H9 (cell line): Measurements from ENCODE around the gene LLGL2. TPM values are rescaled to one million over a fixed set of nuclear protein-coding genes. Genes with fewer than 3 reads are reported as not detected.

Experiments used
- DNase-seq: peaks from one replicate; pipeline ENCODE4 v3.0.0-alpha.2; 2017
- H2AFZ ChIP-seq: one replicate; pipeline ENCODE4 v1.6.1; 2013; ENCODE audit warnings: mild to moderate bottlenecking, low read length, control low read depth, moderate library complexity
- H2AK5ac ChIP-seq: 2 replicates; pipeline ENCODE4 v1.6.1; 2013; ENCODE audit warnings: low read length, control low read depth, mixed read lengths; ENCODE audit not compliant: insufficient read length
- H2BK120ac ChIP-seq: one replicate; pipeline ENCODE4 v1.6.1; 2013; ENCODE audit warnings: low read depth, mild to moderate bottlenecking, low read length, control low read depth, inconsistent platforms; ENCODE audit not compliant: poor library complexity, severe bottlenecking
- H2BK12ac ChIP-seq: 2 replicates; pipeline ENCODE4 v1.6.1; 2013; ENCODE audit warnings: low read length, control low read depth, mixed read lengths, low read depth; ENCODE audit not compliant: insufficient read length
- H2BK15ac ChIP-seq: 2 replicates; pipeline ENCODE4 v1.6.1; 2013; ENCODE audit warnings: low read depth, low read length, control low read depth
- H2BK20ac ChIP-seq: one replicate; pipeline ENCODE4 v1.6.1; 2013; ENCODE audit warnings: low read depth, mild to moderate bottlenecking, low read length, control low read depth, inconsistent platforms; ENCODE audit not compliant: poor library complexity, severe bottlenecking
- H2BK5ac ChIP-seq: 2 replicates; pipeline ENCODE4 v1.6.1; 2013; ENCODE audit warnings: low read length, control low read depth, mixed read lengths; ENCODE audit not compliant: insufficient read length
- H3K14ac ChIP-seq: 2 replicates; pipeline ENCODE4 v1.6.1; 2013; ENCODE audit warnings: low read length, control low read depth; ENCODE audit not compliant: insufficient read depth
- H3K18ac ChIP-seq: 2 replicates; pipeline ENCODE4 v1.6.1; 2013; ENCODE audit warnings: low read depth, mild to moderate bottlenecking, mixed read lengths, low read length, control low read depth; ENCODE audit not compliant: insufficient read length
- H3K23ac ChIP-seq: 2 replicates; pipeline ENCODE4 v1.6.1; 2013; ENCODE audit warnings: low read length, control low read depth, mixed read lengths, low read depth; ENCODE audit not compliant: insufficient read length
- H3K23me2 ChIP-seq: 2 replicates; pipeline ENCODE4 v1.6.1; 2013; ENCODE audit warnings: low read depth, mild to moderate bottlenecking, mixed read lengths, low read length, control low read depth; ENCODE audit not compliant: insufficient read length, poor library complexity, severe bottlenecking
- H3K27ac ChIP-seq: 2 replicates; pipeline ENCODE4 v1.5.1; 2013; ENCODE audit warnings: low read length, control low read depth, mixed read lengths, low read depth; ENCODE audit not compliant: insufficient read length
- H3K27me3 ChIP-seq: 2 replicates; pipeline ENCODE4 v1.6.1; 2013; ENCODE audit warnings: low read length, control low read depth, inconsistent platforms; ENCODE audit not compliant: insufficient read depth
- H3K4ac ChIP-seq: 2 replicates; pipeline ENCODE4 v1.6.1; 2013; ENCODE audit warnings: low read depth, mild to moderate bottlenecking, control low read depth, inconsistent platforms, low read length, moderate library complexity
- H3K4me1 ChIP-seq: 2 replicates; pipeline ENCODE4 v1.6.1; 2013; ENCODE audit warnings: low read length, control low read depth, inconsistent platforms; ENCODE audit not compliant: insufficient read depth
- H3K4me2 ChIP-seq: 2 replicates; pipeline ENCODE4 v1.6.1; 2013; ENCODE audit warnings: low read length, control low read depth, mixed read lengths; ENCODE audit not compliant: insufficient read length, insufficient read depth
- H3K56ac ChIP-seq: 2 replicates; pipeline ENCODE4 v1.6.1; 2013; ENCODE audit warnings: low read depth, mild to moderate bottlenecking, mixed read lengths, low read length, control low read depth; ENCODE audit not compliant: insufficient read length
- H3K79me1 ChIP-seq: 2 replicates; pipeline ENCODE4 v1.6.1; 2013; ENCODE audit warnings: low read depth, mild to moderate bottlenecking, moderate library complexity, low read length, control low read depth, inconsistent platforms; ENCODE audit not compliant: insufficient read depth, poor library complexity, severe bottlenecking
- H3K79me2 ChIP-seq: 2 replicates; pipeline ENCODE4 v1.6.1; 2013; ENCODE audit warnings: low read length, control low read depth, inconsistent platforms; ENCODE audit not compliant: insufficient read depth
- H3K9ac ChIP-seq: 2 replicates; pipeline ENCODE4 v1.6.1; 2013; ENCODE audit warnings: low read length, control low read depth, mixed read lengths; ENCODE audit not compliant: insufficient read length; ENCODE audit errors: extremely low read depth
- H3K9me3 ChIP-seq: one replicate; pipeline ENCODE4 v1.6.1; 2013; ENCODE audit warnings: low read depth, low read length, inconsistent platforms; ENCODE audit not compliant: control insufficient read depth
- H3T11ph ChIP-seq: one replicate; pipeline ENCODE4 v1.6.1; 2013; ENCODE audit warnings: mild to moderate bottlenecking, low read length, control low read depth, inconsistent platforms
- H4K20me1 ChIP-seq: one replicate; pipeline ENCODE4 v1.6.1; 2013; ENCODE audit not compliant: control insufficient read depth, insufficient read length, insufficient read depth
- H4K5ac ChIP-seq: 2 replicates; pipeline ENCODE4 v1.6.1; 2013; ENCODE audit warnings: low read depth, mild to moderate bottlenecking, mixed read lengths, low read length, control low read depth; ENCODE audit not compliant: insufficient read length
- H4K8ac ChIP-seq: replicated peaks from 2 replicates; pipeline ENCODE4 v1.6.1; 2013; ENCODE audit warnings: low read length, control low read depth, mixed read lengths, low read depth; ENCODE audit not compliant: insufficient read length
- H4K91ac ChIP-seq: 2 replicates; pipeline ENCODE4 v1.6.1; 2013; ENCODE audit warnings: low read depth, mild to moderate bottlenecking, moderate library complexity, mixed read lengths, low read length, control low read depth; ENCODE audit not compliant: insufficient read length
- H3K27ac Mint-ChIP-seq, 3 experiments: 2 replicates in 2 of 3; 3 replicates in 1 of 3; pipeline ENCODE4 v1.8.0; 2020 to 2021; ENCODE audit warnings: mixed read lengths in 3 of 3, mild to moderate bottlenecking in 1 of 3, moderate library complexity in 1 of 3
- H3K27me3 Mint-ChIP-seq: 2 replicates; pipeline ENCODE4 v1.8.0; 2021; ENCODE audit warnings: low read depth, mild to moderate bottlenecking, moderate library complexity, mixed read lengths
- H3K36me3 Mint-ChIP-seq, 3 experiments: 2 replicates in 2 of 3; 3 replicates in 1 of 3; pipeline ENCODE4 v1.8.0; 2020 to 2021; ENCODE audit warnings: low read depth in 3 of 3, mixed read lengths in 3 of 3; ENCODE audit not compliant: insufficient read depth in 1 of 3
- H3K4me1 Mint-ChIP-seq, 2 experiments: 2 replicates each; pipeline ENCODE4 v1.8.0; 2020; ENCODE audit warnings: mixed read lengths in 2 of 2
- H3K4me3 Mint-ChIP-seq, 2 experiments: 2 replicates in 1 of 2; 3 replicates in 1 of 2; pipeline ENCODE4 v1.8.0; 2020 to 2021; ENCODE audit warnings: mild to moderate bottlenecking in 2 of 2, mixed read lengths in 2 of 2, moderate library complexity in 1 of 2
- H3K9me3 Mint-ChIP-seq, 2 experiments: 2 replicates in 1 of 2; 3 replicates in 1 of 2; pipeline ENCODE4 v1.8.0; 2020; ENCODE audit warnings: mild to moderate bottlenecking in 2 of 2, mixed read lengths in 2 of 2, moderate library complexity in 1 of 2
- WGBS: extraction: QIAGEN DNeasy Blood & Tissue Kit; methylation state at CpG from one replicate; pipeline ENCODE4 v1.1.7; 2013; ENCODE audit warnings: missing lambda C conversion rate, low lambda C conversion rate, mixed read lengths; ENCODE audit not compliant: insufficient read length; ENCODE audit errors: extremely low coverage; 5-methylcytosine and 5-hydroxymethylcytosine counted together
- total RNA-seq: library from RNA; stranded (reverse); gene quantifications from 2 replicates; pipeline ENCODE4 v1.2.1, GENCODE V29; 2021
- TF ChIP-seq, protein P1 (sequence below): fragments of 200-600 bp; sonication (generic); conservative IDR thresholded peaks from 3 replicates; pipeline ENCODE4 v1.8.0; 2021; ENCODE audit warnings: antibody characterized with exemption, mild to moderate bottlenecking

The LLGL2 gene
- total RNA-seq, 1 experiment from 2014 or later = 90.4 TPM

DNA sequence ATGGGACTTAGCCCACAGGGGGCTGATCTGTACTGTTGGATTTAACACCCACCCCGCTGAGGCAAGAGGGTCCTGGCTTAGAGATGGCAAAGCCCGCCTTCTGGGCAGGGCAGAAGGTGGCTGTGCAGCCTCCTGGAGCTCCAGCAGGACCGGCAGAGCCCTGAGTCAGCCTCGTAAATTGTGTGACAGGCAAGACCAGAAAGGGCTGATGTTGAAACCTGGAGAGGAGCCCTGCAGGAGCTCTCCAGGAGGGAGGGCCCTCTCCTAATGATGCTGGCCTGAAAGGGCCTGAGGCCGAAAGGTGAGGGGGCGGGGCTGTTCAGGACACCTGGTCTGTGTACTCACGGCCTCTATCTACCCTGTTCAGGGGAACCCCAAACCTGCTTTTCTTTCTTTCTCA lies 39.6 kb downstream of the LLGL2 start:
- H3K4me3 Mint-ChIP-seq = no peak overlapping the region
- Histone ChIP-seq H3K18ac (no peak overlapping the region), H3K27me3 (no peaks in the 10 kb centered on the region), H3T11ph (no peak overlapping the region), H3K9me3 (no peaks in the 10 kb centered on the region), H2AK5ac (no peak overlapping the region), H2BK20ac (no peak overlapping the region), H3K56ac (no peak overlapping the region), H2BK15ac (no peak overlapping the region), H3K79me2 (no peaks in the 10 kb centered on the region), H3K9ac (no peak overlapping the region), H3K79me1 (no peaks in the 10 kb centered on the region), H3K4me2 (no peak overlapping the region), H4K5ac (no peak overlapping the region), H3K23ac (no peak overlapping the region), H2BK12ac (no peak overlapping the region), H3K4me1 (no peaks in the 10 kb centered on the region), H3K14ac (no peak overlapping the region), H4K91ac (no peak overlapping the region), H4K8ac (no peak overlapping the region), H2AFZ (no peak overlapping the region), H3K4ac (no peak overlapping the region), H3K23me2 (no peaks in the 10 kb centered on the region), H2BK5ac (no peak overlapping the region), H4K20me1 (no peaks in the 10 kb centered on the region), H3K27ac (no peak overlapping the region), H2BK120ac (no peak overlapping the region)
- no peak for DNase-seq
- H3K9me3 Mint-ChIP-seq = no peaks in the 10 kb centered on the region
- H3K36me3 Mint-ChIP-seq = peaks cover 0 to 31% (median 16%) of the 10 kb centered on the region in 3 experiments; a peak in 5 of 7 replicates
- TF ChIP-seq, protein P1, sequence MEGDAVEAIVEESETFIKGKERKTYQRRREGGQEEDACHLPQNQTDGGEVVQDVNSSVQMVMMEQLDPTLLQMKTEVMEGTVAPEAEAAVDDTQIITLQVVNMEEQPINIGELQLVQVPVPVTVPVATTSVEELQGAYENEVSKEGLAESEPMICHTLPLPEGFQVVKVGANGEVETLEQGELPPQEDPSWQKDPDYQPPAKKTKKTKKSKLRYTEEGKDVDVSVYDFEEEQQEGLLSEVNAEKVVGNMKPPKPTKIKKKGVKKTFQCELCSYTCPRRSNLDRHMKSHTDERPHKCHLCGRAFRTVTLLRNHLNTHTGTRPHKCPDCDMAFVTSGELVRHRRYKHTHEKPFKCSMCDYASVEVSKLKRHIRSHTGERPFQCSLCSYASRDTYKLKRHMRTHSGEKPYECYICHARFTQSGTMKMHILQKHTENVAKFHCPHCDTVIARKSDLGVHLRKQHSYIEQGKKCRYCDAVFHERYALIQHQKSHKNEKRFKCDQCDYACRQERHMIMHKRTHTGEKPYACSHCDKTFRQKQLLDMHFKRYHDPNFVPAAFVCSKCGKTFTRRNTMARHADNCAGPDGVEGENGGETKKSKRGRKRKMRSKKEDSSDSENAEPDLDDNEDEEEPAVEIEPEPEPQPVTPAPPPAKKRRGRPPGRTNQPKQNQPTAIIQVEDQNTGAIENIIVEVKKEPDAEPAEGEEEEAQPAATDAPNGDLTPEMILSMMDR = no peak
- no peaks in the 10 kb centered on the region for H3K27me3 Mint-ChIP-seq
- no peak overlapping the region for H3K27ac Mint-ChIP-seq
- H3K4me1 Mint-ChIP-seq = no peaks in the 10 kb centered on the region
- no CpG with 5 or more reads among the region's 7 CpGs for WGBS
